ENCODE measurements around the gene TENT5C.

DNA sequence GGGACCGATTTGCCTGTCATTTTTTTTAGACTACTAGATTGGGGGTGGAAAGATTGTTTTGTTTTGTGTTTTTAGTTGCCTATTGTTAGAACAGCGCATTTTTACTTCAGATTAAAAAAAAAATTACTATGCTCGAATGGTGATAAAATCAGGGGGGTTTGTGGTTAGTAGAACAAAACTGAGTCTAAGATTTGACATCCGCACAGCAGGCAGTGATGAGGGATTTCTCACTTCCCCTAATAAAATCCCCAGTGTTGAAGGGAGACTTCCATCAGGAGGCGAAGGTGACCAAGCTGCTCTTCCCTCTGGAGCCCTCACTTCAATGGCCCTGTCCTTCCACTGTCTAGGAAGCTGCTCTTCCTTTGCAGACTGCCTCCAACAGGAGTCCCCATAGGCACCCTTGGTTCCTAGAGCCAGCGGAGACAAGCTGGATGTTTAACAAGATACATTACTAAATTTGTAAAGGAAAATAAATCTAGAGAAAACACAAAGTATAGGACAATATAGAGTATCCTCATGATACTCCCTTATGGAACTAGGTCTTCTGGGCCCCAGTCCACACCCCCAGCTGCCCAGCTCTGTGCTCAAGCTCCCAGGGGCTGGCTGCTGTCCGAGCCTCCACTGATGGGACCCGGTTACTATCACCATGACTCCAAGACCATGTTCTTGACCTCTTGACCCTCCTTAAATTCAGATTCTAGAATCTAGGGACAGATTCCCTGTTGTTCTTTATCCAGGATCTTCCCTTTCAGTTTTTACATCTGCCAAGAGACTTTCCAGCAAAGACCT, 31.0 kb downstream of the TENT5C start:
- TF ChIP-seq, protein P1, sequence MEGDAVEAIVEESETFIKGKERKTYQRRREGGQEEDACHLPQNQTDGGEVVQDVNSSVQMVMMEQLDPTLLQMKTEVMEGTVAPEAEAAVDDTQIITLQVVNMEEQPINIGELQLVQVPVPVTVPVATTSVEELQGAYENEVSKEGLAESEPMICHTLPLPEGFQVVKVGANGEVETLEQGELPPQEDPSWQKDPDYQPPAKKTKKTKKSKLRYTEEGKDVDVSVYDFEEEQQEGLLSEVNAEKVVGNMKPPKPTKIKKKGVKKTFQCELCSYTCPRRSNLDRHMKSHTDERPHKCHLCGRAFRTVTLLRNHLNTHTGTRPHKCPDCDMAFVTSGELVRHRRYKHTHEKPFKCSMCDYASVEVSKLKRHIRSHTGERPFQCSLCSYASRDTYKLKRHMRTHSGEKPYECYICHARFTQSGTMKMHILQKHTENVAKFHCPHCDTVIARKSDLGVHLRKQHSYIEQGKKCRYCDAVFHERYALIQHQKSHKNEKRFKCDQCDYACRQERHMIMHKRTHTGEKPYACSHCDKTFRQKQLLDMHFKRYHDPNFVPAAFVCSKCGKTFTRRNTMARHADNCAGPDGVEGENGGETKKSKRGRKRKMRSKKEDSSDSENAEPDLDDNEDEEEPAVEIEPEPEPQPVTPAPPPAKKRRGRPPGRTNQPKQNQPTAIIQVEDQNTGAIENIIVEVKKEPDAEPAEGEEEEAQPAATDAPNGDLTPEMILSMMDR (tag by site-specific recombination; IDR thresholded peaks at IDR 0.05): no peak
- TF ChIP-seq ZNF624 (tag by site-specific recombination; IDR thresholded peaks at IDR 0.05): no peak
- no peak for TF ChIP-seq BCL11A (tag by site-specific recombination; IDR thresholded peaks at IDR 0.05; ENCODE audit: low read depth)
- no peak for TF ChIP-seq TCF7L2 (IDR thresholded peaks at IDR 0.05; ENCODE audit: borderline replicate concordance, low read depth, low read length)
- TF ChIP-seq PRDM1 (tag by site-specific recombination; IDR thresholded peaks at IDR 0.05): no peak
- no peak for TF ChIP-seq ZNF660 (tag by site-specific recombination; IDR thresholded peaks at IDR 0.05)

All from HEK293 (cell line).